ENCODE data around the gene HIPK4.
"Not testable (repeated sequence)": the region's sequence is repeated elsewhere in the genome, so short reads cannot be mapped to it uniquely, and the experiment has no call there.

HIPK4 gene

GRCh38 chr19:40392894-40393517 lies 3.0 kb upstream of the HIPK4 start:
- no peak for DNase-seq (ENCODE audit: low spot score)

GRCh38 chr19:40392123-40392522 lies 2.1 kb upstream of the HIPK4 start:
- no peak for DNase-seq (ENCODE audit: low spot score)

DNA sequence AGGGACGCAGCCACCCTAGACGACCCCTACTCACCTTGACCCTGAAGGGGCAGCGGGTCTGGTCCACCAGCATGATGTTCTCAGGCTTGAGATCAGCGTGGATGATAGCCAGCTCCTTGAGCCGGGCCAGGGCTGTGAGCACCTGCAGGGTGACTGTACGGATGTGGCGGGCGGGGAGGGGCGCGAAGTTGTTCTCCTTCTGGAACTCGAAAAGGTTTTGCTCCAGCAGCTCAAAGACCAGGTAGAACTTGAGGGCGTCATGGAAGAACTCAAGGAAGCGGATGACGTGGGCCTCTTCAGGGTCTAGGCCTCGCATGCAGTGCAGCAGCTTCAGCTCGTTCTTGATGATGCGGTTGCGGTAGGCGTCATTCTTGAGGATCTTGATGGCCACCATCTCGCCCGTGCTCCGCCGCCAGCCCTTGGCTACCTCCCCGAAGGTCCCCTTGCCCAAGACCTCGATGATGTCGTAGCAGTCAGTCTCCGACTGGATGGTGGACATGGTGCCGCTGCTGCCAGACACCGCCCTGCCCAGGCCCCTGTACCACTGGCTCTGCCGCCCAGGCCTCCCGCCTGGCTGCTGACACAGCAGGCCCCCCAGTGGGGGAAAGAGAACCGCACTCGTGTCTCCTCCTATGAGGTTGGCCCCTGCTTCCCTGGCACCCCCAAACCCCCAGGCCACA lies 437 bp downstream of the HIPK4 start:
- no peak for DNase-seq (ENCODE audit: low spot score)

DNA sequence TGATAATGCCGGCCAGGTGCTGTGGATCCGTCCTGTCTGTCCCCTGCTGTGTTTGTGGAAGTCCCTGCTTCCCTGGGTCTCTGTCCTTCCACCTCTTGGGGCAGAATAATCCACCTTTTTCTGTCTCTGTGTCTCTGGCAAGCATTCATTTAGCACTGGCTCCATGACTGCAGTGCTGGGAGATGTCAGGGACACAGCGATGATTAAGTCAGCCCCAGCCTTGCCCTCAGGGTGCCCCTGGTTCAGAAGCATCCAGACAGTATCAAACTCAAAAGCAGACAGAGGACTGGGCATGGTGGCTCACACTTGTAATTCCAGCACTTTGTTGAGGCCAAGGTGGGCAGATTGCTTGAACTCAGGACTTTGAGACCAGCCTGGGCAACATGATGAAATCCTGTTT lies 1.5 kb downstream of the HIPK4 start:
- DNase-seq (ENCODE audit: low spot score) = no peak

- DNase-seq (ENCODE audit: low spot score) = no peak
These were observed 2.8 kb downstream of the HIPK4 start for GRCh38 chr19:40387155-40387554.

DNA sequence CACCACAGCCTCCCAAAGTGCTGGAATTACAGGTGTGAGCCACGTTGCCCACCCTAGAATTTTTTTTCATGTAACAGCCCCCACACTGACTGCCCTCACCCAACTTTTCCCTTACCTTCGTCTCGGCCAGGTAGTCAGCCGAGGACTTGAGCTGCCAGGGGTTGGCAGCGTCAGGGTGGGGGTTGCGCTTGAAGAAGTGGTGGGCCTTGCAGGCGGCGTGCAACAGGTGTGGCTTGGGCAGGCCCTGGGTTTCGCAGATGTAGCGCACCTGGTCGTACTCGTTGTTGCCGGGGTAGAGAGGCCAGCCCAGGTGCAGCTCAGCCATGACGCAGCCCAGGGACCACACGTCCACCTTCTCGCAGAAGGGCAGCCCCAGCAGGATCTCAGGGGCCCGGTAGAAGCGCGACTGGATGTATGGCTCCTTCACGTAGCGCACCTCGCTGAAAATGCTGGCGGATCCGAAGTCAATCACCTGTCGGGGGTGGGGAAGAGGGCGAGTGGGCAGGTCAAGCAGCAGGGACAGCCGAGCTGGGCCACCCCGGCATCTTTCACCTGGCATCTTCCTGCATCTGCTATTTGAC lies 6.2 kb downstream of the HIPK4 start:
- DNase-seq (ENCODE audit: low spot score) = no peak

DNA sequence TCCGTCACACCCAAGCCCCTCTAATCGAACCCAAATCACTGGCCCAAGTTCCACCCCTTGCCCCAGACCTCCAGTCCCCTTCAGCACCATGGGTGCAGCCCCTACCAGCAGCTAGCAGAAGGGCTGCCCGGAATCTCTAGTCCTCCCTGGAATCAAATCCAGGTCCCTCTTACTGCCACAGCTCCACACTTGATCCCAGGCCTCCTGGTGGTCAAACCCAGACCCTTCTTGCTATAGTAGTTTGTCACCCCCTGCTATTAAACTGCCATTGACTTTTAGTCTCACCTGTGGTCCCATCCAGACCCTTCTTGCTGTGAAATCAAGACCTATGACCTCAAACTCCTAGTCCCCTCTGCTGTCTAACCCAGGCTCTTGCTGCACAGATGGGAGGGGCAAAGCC lies 8.7 kb downstream of the HIPK4 start:
- no peak for DNase-seq (ENCODE audit: low spot score)

DNA sequence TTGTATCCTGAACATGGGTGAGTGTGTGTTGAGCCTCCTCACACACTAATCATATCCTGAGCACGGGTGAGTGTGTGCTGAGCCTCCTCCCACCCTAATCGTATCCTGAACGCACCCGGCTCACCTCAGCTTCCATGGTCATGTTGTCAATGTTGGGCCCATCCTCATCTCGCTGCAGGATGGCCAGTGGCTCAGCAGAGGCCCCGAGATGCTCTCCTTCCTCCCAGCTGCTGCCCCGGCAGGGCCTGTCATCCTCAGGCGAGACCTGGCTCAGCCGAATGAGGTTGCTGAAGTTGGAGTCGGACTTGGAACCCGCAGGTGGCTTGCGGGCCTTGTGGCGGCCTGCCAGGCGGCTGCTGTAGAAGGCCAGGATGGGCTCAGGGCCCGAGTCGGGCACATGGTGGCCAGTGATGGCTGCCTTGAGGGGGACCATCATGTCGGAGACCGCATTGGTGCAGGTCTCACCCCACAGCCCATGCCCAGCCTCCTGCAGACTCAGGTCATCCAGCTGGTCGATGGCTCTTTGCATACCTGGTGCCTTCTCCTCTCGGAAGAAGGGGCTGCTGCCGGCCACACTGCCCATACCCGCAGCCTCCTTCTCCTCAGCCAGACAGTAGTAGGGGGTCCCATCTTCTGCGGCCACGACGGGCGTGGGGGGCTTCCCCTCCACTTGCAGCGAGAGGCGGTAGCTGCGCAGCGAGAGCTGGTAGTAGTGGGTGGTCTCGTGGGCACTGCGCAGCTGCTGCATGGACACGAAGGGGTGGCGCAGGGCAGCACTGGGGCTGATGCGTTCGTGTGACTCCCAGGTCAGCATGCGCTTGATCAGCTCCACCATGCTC lies 9.6 kb downstream of the HIPK4 start:
- DNase-seq (ENCODE audit: low spot score) = no peak

DNA sequence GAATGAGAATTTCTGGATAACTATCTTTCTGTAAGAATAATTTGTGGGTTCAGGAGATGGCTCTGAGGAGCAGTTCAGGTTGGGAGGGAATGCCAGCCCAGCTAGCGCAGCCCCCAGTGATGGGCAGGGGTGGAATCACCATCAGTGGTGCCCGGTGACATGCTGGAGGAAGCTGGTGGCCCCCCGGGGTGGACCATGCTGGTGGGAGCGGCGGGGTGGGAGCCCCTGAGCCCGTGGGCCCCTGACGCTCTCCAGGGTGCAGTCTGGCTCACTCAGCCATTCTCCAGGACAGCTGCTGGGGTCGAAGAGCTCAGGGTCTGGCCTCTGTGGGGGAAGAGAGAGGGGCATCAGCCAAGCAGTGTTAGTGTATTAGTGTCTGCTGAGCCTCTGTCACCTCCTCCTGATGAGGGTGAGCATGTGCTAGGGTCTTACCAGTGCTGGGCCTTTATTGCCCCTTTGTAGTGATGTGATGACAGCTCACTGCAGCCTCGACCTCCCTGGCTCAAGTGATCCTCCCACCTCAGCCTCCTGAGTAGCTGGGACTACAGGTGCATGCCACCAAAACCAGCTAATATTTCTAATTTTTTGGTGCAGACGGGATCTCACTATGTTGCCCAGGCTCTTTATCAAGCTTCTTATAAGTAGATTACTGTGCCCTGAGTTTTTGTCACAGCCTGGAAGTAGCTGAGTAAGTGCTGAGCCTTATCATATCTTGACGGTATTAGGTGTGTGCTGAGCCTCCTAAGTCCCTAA lies 10.4 kb downstream of the HIPK4 start:
- no peak for DNase-seq (ENCODE audit: low spot score)

GRCh38 chr19:40378509-40378908 lies 11.5 kb downstream of the HIPK4 start:
- no peak for DNase-seq (ENCODE audit: low spot score)

- DNase-seq (ENCODE audit: low spot score) = no peak
These were observed 12.1 kb downstream of the HIPK4 start for GRCh38 chr19:40377876-40378385.

DNA sequence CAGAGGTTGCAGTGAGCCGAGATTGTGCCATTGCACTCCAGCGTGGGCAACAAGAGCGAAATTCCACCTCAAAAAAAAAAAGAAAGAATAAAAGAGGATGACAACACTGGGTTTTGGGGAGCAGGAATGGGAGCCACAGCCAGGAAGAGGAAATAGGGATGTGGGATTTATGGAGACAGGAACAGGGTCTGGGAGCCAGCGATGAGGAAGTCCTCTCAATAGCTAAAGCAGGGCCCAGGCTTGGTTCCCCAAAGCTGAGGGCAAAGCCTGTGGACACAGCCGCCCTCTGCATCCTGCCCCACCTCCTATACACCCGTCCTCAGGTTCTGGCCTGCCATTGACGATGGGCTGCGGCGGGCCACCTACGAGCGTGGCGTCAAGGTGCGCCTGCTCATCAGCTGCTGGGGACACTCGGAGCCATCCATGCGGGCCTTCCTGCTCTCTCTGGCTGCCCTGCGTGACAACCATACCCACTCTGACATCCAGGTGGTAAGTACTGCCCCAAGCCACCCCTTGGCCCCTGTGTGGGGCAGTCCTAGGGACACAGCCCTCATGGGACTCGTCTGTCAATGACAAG lies 13.6 kb downstream of the HIPK4 start:
- no peak for DNase-seq (ENCODE audit: low spot score)

- no peak for DNase-seq (ENCODE audit: low spot score)
These were observed 15.9 kb downstream of the HIPK4 start for GRCh38 chr19:40374084-40374483.

DNA sequence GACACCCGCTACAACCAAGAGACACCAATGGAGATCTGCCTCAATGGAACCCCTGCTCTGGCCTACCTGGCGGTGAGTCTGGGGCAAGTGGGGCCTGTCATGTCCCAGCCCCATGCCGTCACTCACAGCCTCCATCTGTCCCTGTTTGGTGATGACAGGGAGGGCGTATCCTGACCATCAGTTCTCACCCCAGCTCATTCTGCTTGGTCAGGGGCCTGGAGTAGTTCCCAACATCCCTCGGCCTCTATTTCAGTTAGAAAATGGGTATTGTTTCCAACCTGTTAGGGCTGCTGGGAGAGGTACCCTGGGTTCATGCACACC lies 18.2 kb downstream of the HIPK4 start:
- DNase-seq (ENCODE audit: low spot score) = no peak

DNA sequence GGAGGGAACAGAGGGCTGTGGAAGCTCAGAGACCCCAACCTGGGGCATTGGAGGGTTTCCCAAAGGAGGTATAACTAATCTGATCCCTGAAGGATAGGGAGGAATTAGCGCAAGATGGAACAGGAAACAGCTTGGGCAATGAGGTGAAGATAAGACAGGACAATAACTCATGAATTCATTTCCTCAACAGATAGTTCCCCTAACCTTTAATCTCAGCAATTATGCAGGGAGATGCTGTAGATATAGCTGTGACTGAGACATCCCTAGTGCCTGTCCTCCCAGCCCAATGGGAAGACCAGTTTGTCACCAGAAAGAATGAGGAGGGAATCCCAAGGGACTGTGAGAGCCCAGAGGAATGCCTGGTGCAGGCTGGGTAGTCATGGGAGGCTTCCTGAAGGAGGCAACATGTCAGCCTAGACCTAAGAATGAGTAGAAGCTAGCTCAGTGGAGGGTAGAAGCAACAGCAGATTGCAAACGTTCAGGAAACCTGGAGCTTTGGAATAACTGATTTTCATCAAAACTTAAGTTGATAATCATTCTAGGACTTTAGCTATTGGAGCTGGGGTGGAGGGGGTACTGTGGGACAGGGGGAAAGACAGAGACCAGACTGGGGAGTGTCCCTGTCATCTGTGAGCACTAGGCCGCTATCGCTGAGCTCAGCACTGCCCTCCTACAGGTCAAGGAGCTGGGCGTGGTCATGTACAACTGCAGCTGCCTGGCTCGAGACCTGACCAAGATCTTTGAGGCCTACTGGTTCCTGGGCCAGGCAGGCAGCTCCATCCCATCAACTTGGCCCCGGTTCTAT lies 18.8 kb downstream of the HIPK4 start:
- DNase-seq (ENCODE audit: low spot score) = no peak

DNA sequence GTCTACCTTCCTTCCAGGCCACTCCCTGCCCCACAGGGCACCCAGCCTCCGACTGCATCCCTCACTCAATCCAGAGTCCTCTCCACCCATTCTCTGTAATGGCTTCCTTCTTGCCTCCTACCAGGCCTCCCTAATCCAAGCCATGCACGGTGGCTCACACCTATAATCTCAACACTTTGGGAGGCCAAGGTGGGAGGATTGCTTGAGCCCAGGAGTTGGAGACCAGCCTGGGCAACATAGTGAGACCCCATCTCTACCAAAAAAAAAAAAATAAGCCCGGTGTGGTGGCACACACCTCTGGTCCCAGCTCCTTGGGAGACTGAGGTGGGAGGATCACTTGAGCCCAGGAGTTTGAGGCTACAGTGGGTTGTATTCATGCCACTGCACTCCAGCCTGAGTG lies 19.7 kb downstream of the HIPK4 start:
- not testable (repeated sequence) for DNase-seq (ENCODE audit: low spot score)

- DNase-seq (ENCODE audit: low spot score) = no peak
These were observed 20.2 kb downstream of the HIPK4 start for GRCh38 chr19:40369797-40370196.

DNA sequence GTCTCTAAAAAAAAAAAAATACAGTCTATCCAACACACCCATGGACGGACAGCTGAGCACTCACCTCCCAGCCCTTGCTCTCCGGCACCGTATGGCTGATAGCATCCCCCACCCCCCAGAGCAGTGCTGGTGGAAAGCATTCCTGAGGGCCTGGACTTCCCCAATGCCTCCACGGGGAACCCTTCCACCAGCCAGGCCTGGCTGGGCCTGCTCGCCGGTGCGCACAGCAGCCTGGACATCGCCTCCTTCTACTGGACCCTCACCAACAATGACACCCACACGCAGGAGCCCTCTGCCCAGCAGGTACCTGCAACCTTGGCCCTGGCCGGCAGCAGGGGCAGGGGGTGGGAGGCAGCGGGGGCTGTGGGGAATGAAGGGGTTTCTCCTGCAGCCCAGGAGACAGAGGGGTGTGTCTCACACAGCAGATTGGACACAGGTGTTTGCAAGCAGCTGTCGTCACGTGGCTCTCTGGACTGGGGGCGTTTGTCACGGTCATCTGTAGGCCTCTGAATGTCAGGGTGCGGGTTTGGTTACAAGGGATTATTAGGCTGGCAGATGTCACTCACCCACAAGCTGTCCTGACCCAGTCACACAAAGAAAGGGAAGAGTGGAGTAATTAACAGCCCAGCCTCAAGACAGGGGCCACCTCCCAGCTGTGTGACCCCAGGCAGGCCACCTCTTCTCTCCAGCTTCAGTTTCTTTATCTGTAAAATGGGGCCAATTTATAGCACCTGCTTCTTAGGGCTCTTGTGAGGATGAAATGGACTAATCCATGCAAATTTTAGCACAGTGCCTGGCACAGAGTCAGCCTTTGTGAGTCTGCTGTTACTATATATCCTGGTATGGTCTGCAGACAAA lies 22.2 kb downstream of the HIPK4 start:
- DNase-seq (ENCODE audit: low spot score) = no peak

- no peak for DNase-seq (ENCODE audit: low spot score)
These were observed 23.1 kb downstream of the HIPK4 start for GRCh38 chr19:40366697-40367561.
